HEK293T (cell line): ENCODE data around the gene NRXN2.

Source experiments
- CTCF ChIA-PET: fragments of 350-600 bp; formaldehyde crosslinking; extraction: SDS; loops from one replicate; lab custom pipeline; 2021; ENCODE audit warnings: antibody characterized with exemption, inconsistent platforms; lab: Yijun Ruan, JAX
- POLR2A ChIA-PET: fragments of 350-600 bp; formaldehyde crosslinking; extraction: SDS; loops from one replicate; lab custom pipeline; 2020; ENCODE audit warnings: antibody characterized with exemption, inconsistent platforms; lab: Yijun Ruan, JAX
- DNase-seq: peaks from one replicate; pipeline ENCODE4 v3.0.0; 2012; ENCODE audit warnings: mixed read lengths; ENCODE audit errors: extremely low spot score
- ARNT ChIP-seq: fragments of 450-650 bp; IDR thresholded peaks from 2 replicates; pipeline ENCODE4 v1.6.1; 2017; ENCODE audit warnings: mild to moderate bottlenecking
- BHLHE40 ChIP-seq: fragments of 450-650 bp; IDR thresholded peaks from 2 replicates; pipeline ENCODE4 v1.6.1; 2016; ENCODE audit warnings: mild to moderate bottlenecking, moderate library complexity, borderline replicate concordance
- CTBP1 ChIP-seq: fragments of 450-650 bp; IDR thresholded peaks from 2 replicates; pipeline ENCODE4 v1.6.1; 2016; ENCODE audit warnings: borderline replicate concordance
- ELF4 ChIP-seq: fragments of 450-650 bp; IDR thresholded peaks from 2 replicates; pipeline ENCODE4 v1.6.1; 2017; ENCODE audit warnings: antibody characterized with exemption
- FOXA1 ChIP-seq: fragments of 450-650 bp; IDR thresholded peaks from 2 replicates; pipeline ENCODE4 v1.6.1; 2016; ENCODE audit warnings: mild to moderate bottlenecking
- FOXK2 ChIP-seq: fragments of 450-650 bp; IDR thresholded peaks from 2 replicates; pipeline ENCODE4 v1.6.1; 2016; ENCODE audit warnings: mild to moderate bottlenecking
- FOXM1 ChIP-seq: fragments of 450-650 bp; IDR thresholded peaks from 2 replicates; pipeline ENCODE4 v1.6.1; 2017; ENCODE audit warnings: mild to moderate bottlenecking, borderline replicate concordance
- HDGF ChIP-seq: fragments of 450-650 bp; IDR thresholded peaks from 2 replicates; pipeline ENCODE4 v1.6.1; 2017; ENCODE audit warnings: antibody characterized with exemption, borderline replicate concordance
- L3MBTL2 ChIP-seq: fragments of 450-650 bp; conservative IDR thresholded peaks from 2 replicates; pipeline ENCODE4 v1.6.1; 2016; ENCODE audit warnings: mild to moderate bottlenecking
- LEF1 ChIP-seq: fragments of 450-650 bp; IDR thresholded peaks from 2 replicates; pipeline ENCODE4 v1.6.1; 2017; ENCODE audit warnings: mild to moderate bottlenecking, borderline replicate concordance
- NFRKB ChIP-seq: fragments of 450-650 bp; IDR thresholded peaks from 2 replicates; pipeline ENCODE4 v1.6.1; 2016; ENCODE audit warnings: mild to moderate bottlenecking, moderate library complexity
- SP1 ChIP-seq: fragments of 450-650 bp; IDR thresholded peaks from 2 replicates; pipeline ENCODE4 v1.6.1; 2017
- SUZ12 ChIP-seq: fragments of 450-650 bp; IDR thresholded peaks from 2 replicates; pipeline ENCODE4 v1.6.1; 2016; ENCODE audit warnings: mild to moderate bottlenecking
- TARDBP ChIP-seq: fragments of 450-650 bp; IDR thresholded peaks from 2 replicates; pipeline ENCODE4 v1.6.1; 2016
- ZNF384 ChIP-seq: fragments of 450-650 bp; IDR thresholded peaks from 2 replicates; pipeline ENCODE4 v1.6.1; 2016
- TF ChIP-seq, protein P1 (sequence below): fragments of 450-650 bp; IDR thresholded peaks from 2 replicates; pipeline ENCODE4 v1.6.1; 2016

Gene NRXN2

DNA sequence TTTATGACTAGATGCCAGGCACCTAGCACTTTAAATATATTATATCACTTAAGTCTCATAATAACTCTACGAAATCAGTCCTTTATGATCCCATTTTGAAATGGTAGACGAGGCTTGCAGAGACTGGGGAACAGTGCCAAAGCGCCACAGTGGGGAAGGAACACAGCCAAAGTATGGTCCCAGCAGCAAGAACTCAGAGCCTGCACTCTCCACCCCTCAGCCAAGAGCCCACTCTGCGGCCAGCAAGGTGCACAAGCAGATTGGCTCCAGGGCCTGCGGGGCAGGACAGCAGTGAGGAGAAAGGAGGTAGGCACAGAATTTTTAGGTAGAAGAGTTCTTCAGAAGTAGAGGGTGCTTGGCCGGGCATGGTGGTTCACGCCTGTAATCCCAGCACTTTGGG, 61.4 kb downstream of the NRXN2 start:
- ChIA-PET CTCF (no interaction called here), POLR2A (no interaction called here)
- no peak for TF ChIP-seq BHLHE40
- no peak for TF ChIP-seq FOXA1
- no peak for TF ChIP-seq CTBP1
- no peak for DNase-seq

DNA sequence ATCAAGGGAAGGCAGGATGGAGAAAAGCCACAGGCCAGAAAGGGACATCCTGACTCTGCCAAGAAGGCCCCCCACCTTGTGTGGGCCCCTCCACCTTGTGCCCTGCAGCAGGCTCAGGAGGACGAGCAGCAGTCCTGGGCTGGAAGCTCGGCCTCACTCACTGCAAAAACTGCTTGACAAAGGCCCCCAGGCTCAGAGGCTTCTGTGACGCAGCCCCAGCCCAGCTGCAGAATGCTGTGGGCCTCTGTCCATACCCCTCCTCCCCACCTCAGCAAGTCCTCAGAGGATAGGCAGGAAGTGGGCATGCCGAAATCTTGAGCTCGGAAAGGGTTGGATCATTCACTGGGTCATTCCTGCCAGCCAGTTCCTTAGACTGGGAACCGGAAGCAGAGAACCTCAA, 61.9 kb downstream of the NRXN2 start:
- ChIA-PET CTCF (no interaction called here), POLR2A (no interaction called here)
- DNase-seq: no peak
- TF ChIP-seq L3MBTL2: no peak
- no peak for TF ChIP-seq ARNT
- no peak for TF ChIP-seq HDGF
- no peak for TF ChIP-seq ZNF384
- TF ChIP-seq TARDBP: no peak
- TF ChIP-seq ELF4: no peak
- no peak for TF ChIP-seq FOXM1
- TF ChIP-seq SP1: no peak
- no peak for TF ChIP-seq FOXA1
- TF ChIP-seq CTBP1: no peak
- no peak for TF ChIP-seq BHLHE40
- TF ChIP-seq SUZ12: no peak
- TF ChIP-seq NFRKB: no peak
- TF ChIP-seq, protein P1, sequence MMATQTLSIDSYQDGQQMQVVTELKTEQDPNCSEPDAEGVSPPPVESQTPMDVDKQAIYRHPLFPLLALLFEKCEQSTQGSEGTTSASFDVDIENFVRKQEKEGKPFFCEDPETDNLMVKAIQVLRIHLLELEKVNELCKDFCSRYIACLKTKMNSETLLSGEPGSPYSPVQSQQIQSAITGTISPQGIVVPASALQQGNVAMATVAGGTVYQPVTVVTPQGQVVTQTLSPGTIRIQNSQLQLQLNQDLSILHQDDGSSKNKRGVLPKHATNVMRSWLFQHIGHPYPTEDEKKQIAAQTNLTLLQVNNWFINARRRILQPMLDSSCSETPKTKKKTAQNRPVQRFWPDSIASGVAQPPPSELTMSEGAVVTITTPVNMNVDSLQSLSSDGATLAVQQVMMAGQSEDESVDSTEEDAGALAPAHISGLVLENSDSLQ: no peak

DNA sequence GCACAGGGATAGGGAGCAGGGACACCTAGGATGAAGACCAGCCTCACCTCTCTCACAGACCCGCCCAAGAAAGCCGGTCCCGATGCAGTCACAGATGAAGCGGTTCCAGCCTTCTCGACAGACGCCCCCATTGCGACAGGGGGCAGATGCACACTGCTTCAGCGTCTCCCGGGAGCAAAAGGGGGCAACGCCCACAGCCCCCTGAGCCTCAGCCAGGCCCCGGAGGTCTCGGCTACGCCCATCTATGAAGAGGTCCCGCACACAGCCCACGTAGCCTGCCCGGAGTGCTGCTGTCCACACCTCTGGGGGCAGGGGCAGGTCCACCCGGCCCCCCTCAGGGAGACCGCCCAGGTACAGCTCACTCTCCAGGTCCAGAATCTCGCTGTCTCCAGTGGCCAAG, 62.3 kb downstream of the NRXN2 start:
- POLR2A ChIA-PET: no interaction called here
- no peak for TF ChIP-seq FOXA1
- no peak for TF ChIP-seq NFRKB
- TF ChIP-seq FOXK2: no peak
- no peak for TF ChIP-seq ELF4
- TF ChIP-seq, protein P1: no peak
- no peak for TF ChIP-seq FOXM1
- no peak for TF ChIP-seq CTBP1
- CTCF ChIA-PET: interaction anchor here (0.9 to 1.2 kb wide), 2 partner anchors 12 to 18 kb away, joined by 3 read pairs; no protein-coding TSS in a partner anchor
- DNase-seq: no peak

DNA sequence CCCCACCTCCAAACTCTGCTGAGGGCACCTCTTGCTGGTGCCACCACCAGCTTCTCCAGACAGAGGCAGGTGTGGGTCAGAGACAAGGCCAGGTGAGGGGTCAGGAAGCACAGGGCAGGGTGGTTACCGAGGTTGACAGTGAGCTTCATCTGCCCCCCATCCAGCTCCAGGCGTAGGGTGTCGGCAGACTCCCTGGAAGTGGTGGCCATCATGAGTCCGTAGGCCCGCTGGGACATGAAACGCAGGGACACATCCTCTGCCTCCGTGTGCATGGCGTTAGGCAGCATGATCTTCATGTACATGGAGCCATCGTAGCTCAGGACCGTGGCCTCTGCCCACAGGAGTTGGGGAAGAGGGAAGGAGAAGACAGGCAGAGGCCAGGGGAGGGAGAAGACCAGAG, 62.8 kb downstream of the NRXN2 start:
- ChIA-PET CTCF (interaction anchor here (0.8 to 1.2 kb wide), 3 partner anchors 11 to 28 kb away, joined by 3 read pairs; no protein-coding TSS in a partner anchor), POLR2A (no interaction called here)
- no peak for DNase-seq
- TF ChIP-seq BHLHE40: no peak
- no peak for TF ChIP-seq ELF4
- no peak for TF ChIP-seq ZNF384
- TF ChIP-seq NFRKB: no peak
- no peak for TF ChIP-seq ARNT
- no peak for TF ChIP-seq SUZ12
- TF ChIP-seq SP1: no peak
- TF ChIP-seq, protein P1: no peak
- no peak for TF ChIP-seq L3MBTL2

DNA sequence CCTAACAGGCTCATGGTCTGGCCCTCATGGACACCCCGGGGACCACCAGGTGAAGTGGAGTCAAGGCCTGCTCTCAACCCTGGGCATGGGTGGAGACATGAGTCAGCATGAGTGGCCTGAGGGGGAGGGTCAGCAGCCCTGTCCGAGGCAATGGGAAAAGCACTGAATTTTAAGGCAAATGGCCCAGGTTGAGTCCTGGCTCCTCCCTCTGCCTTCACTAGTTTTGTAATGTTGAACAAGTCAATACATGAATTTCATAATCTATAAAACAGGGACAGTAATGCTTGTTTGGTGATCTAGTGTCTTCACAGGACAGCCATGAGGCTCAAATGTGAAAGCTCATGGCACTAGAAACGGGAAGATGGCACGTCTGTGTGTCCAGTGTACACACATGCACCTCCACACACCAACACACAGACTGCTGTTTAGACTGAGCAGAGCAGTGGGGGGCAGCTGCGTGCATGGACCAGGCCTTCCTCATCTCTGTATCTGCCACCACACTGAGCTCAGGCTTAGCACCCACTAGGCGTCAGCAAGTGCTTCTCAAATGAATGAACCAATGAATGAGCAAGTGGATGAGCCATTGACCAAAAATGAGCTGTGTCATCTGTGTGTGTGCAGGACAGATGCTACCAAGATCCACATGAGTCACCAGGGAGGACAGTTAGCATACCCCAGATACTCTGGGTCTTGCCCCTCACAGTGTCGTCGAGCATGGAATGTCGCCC, 63.4 kb downstream of the NRXN2 start:
- no peak for DNase-seq
- ChIA-PET CTCF (interaction anchor here (0.8 to 1.4 kb wide), 6 partner anchors 9 to 29 kb away, joined by 3 read pairs; no protein-coding TSS in a partner anchor), POLR2A (no interaction called here)
- TF ChIP-seq LEF1 (no peak), BHLHE40 (no peak)
- TF ChIP-seq, protein P1: no peak

DNA sequence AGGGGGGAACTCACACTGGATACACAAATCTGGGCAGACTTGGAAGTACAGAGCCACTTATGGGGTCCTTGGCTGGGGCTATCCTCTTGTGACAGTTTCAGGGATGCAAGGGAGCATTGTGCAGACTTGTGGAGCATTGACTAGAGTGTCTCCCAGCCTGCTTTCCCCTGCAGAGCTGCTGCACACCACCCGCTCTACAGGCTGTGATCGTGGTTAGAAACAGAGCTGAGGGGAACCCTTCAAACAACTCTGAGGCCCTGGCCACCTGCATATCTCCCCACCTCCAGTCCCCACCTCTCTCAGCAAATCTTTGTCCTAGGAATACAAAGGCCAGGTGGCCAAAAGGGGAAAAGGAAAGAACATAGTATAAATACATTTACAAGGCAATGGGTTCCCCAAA, 64.7 kb downstream of the NRXN2 start:
- ChIA-PET CTCF (interaction anchor here (1.3 to 1.4 kb wide), 2 partner anchors 7 to 10 kb away, joined by 3 read pairs; no protein-coding TSS in a partner anchor), POLR2A (no interaction called here)
- TF ChIP-seq TARDBP (no peak), CTBP1 (no peak)
- DNase-seq: no peak

DNA sequence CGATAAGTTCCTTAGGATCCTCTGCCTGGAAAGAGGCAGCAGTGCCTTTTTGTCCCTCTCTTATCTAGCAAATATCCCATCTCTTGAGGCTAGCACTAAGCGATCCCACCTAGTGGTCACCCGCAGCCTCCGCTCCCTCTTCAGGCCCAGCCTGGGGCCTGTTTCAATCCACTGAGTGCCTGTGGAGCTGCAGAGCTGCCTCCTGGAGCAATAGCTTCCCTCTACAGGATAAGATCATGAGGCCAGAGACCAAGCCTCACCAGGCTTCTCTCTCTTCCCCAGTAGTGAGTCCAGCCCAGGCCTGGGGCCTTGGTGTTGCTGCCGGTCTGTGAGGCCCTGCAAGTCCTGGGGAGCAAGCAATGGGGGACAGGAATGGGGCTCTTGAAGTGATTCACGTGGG, 66.1 kb downstream of the NRXN2 start:
- ChIA-PET POLR2A (no interaction called here), CTCF (interaction anchor here (0.6 kb wide), 1 partner anchor 1716 kb away, joined by 4 read pairs; no protein-coding TSS in a partner anchor)

More for the DNA sequence above, 66.1 kb downstream of the NRXN2 start:
- DNase-seq: peak; percentile 39
- TF ChIP-seq ELF4 (no peak), SUZ12 (no peak), FOXA1 (no peak), L3MBTL2 (no peak), BHLHE40 (no peak), HDGF (no peak), SP1 (no peak), FOXM1 (no peak), ZNF384 (no peak), NFRKB (no peak), FOXK2 (no peak), TARDBP (no peak), LEF1 (no peak), ARNT (no peak), CTBP1 (no peak)
- TF ChIP-seq, protein P1: no peak
